ENCODE results near the gene CCDC188.

Gene CCDC188

DNA sequence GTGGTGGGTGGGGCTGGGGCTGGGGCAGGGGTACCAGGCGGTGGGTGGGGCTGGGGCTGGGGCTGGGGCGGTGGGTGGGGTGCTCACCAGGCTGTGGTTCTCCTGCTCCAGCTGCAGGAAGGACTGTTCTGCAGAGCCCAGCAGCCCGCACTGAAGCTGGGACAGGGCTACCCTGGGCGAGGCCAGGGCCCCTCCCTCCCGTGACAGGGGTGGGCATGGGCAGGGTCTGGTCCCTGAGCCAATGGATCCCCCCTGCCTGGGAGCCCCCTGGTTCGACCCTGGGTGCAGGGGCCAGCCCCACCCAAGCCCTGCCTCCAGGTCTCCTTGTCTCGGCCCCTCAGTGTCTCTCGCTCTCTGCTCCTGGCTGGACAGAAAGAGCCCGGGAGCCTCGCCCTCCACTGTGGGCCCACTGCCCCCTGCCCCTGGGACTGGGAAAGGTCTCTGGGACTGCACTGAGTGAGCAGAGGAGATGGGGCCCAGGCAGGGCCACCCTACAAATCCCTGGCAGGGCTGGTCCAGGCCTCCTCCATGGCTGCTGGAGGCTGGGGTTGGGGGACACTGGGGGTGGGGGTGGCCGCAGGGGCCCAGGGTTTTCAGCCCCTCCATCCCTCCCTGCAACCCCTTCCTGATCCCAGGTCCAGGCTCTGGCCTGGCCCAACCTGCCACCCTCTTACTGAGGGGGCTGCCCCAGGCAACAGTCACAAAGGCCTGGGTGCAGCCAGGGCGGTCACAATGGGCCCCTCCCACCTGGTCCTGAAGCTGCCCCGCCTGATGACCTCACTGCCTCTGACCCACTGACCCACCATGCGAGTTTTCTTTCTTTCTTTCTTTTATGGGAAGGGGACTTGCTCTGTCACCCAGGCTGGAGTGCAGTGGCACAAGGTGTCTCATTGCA is at the start of gene CCDC188:
Gene CCDC188, minus strand, starts transcription at position 675 of the 895 bp plus-strand sequence. Its CDS starts 69 bp downstream, at position 606.
- no peak for DNase-seq

DNA sequence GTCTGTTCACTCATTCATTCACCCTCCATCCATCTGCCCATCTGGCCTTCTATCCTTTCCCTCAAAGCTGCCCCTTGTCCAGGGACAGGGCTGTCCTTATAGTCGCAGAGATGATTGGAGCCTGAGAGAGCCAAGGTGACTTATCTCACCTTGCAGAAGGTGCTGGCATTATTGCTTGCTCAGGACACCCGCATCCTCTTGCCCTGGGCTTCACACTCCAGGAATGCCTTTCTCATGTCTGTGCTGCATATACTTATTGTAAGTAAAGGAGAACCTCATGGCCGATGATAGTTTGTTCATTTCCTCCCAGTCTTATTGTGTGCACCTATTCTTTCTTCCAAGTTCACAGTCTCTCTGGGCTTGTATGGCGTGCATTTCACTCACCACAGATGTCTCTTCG is 49.1 kb upstream of the CCDC188 start:
- DNase-seq = no peak

DNA sequence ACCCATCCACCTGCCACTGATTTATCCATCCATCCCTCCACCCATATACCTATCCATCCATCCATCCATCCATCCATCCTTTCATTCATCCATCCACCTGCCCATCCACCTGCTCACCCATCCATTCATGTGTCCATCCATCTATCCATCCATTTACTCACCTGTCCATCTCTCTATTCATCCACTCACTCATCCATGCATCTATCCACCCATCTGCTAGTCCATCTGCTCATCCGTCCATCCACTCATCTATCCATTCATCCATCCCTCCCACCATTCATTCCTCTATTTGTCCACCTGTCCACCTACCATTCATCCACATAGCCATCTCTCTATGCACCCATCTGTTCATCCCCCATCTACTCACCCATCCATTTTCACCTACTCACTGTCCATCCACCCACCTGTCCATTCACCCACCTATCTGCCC is 48.6 kb upstream of the CCDC188 start:
- DNase-seq = no peak

DNA sequence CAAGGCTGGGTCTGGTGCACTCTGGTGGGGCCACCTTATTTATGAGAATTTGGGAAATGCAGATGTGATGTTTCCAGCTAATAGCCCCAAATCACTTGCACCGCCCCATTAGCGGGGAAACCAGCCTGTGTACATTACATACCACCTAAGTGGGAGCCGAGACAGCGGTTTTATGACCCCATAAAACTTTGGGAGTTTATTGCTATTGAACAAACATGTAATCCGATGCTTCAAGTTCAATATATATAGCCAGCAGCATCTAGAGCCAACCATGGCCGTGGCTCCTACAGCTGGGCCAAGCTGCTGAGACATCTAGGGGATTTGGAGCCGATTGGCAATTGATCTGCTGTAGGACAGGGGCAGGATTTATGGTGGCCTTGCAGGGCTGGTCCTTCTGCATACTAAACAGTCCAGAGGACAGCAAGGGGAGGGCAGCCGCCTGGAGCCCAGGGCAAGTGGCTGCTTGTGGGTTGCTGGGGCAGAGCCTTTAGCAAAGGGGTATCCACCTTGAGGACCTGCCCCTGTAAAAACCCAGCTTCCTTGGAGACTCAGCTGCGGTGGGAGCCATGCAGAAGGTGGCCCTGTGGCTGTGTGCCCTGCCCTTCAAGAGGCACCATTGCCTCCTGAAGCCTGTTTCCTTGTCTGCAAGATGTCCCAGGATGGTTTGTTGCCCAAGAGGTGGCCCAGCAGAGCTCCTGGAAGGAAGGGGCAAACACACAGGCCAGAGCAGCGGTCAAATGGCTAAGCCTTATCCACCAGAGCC is 47.9 kb upstream of the CCDC188 start:
- DNase-seq = no peak

DNA sequence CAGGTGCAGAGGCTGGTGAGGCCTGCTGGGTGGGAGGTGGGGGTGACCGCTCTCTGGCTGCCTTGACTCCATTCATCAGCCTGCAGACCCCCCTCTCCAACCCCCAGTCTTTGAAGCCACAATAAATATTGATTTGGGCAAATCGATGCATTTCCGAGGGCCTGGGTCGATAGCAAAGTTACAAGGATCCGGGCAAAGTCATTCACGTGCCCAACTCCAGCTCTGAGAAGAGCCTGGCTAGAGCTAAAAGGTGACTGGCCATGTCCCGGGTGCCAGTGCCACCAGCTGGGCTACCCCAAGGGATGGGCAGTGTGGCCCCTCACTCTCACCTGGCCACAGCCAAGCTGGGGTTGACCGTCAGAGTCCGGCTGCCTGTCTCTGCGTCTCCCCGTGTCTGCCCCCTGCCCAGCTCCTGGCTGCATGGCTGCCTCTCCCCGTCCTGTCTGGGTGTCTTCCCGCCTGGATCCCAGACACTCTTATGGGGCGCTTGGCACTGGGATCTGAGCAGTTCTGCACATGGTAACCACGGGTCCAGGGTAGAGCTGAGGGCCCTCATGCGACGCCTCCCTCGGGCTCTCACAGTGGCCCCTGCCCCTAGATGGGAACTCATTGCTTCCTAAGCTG is 46.7 kb upstream of the CCDC188 start:
- DNase-seq = no peak

DNA sequence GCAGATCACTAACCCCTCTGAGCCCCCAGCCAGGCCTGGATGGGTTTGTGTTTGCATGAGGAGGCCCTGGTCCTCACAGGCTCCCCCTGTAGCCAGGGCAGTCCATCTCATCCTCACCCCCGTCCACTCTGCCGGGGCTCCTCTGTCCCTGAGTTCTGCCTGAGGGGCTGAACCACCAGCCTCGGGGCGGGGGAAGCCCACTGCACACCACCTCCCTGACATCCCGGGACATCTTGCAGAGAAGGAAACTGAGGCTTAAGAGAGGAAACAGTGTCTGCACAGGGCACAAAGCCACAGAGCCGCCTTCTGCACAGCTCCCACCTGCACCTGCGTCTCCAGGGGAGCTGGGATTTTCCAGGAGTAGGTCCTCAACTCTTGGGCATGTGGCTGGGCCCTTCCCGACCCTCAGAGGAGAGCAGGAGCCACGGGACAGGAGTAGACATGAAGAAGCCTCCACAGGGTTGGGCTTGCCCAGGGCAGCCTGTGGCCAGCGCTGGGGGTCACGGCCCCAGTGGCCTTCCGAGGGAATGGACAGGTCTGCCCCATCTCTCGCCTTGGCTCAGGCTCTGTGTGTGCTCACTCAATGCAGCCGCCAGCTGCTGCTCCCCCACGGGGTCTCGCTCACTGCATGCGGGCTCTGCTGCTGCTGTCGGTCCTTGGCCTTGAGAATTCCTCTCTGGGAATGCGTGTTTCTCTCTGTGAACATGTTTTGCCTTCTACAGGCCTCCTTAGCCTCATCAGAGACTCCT is 45.4 kb upstream of the CCDC188 start:
- no peak for DNase-seq

DNA sequence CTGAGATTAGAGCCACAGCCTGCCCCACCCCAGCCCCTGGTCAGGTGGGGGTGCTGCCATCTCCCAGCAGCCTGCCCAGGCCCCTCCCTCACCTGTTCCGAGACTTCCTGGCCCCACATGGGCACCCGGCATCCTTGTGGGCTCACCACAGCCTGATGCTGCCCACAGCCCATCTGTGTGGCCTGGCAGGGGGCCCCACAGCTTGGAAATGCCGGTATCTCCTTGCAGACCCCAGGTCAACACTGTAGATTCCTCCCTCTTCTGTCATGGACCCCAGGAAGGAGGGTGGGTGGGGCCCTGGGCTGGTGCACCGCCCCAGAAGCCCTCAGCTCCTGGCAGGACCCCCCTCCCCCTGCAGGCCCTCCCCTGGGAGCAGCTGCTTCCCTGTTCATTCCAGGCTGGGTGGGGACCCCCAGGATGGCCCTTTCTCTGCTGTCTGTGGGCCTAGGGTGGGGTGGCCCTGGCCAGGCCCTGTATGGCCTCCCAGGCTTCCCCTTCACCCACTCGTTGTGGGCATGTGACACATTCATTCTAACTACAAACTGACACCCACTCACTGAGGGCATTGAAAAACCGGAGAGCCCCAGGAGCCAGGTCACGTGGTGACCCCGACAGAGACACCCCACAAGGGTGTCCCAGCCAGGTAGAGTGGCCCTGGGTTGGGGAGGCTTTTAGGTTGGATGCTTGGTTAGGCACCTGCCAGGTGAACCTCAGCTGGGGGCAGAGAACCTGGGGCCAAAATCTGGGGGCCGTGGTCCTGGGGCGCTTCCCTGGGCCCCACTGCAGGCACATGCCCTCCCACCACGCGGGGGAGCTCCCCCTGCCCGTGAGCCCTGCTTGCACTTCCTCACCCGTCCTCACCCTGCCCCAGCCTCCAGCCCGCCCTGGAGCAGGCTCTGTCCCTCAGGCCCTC is 44.1 kb upstream of the CCDC188 start:
- no peak for DNase-seq

DNA sequence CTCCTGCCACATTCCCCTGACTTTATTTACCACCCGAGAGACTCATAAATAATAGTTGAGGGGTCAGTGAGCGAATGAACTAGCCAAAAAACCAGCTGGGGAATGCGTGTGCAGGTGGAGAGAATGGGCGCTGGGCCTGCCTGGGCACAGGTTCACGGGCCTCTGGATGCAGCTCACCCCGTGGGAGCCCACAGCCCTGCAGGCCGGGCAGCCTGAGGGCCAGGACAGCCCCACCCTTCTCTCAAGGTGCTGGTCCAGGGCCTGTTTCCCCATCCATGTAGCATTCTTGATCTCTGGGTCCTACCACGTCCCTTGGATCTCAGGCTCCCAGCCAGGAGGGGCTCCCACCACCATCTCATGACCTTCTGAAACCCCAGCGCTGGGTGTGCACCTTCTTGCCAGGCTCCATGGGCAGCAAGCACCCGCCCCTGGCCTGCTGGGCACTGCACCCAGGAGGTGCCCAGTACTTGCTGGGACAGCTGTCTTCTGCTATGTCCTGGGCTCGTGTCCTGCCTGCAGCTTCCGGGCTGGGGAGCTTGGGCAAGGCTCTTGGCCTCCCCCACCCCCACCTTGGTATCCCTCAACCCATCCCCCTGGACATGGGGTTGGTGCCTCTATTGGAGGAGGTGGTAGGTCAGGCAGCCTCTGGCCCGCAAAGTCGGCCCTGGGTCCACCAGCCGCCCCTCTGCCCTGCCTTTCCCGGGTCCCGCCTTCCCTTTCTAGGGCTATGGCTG is 43.1 kb upstream of the CCDC188 start:
- no peak for DNase-seq

DNA sequence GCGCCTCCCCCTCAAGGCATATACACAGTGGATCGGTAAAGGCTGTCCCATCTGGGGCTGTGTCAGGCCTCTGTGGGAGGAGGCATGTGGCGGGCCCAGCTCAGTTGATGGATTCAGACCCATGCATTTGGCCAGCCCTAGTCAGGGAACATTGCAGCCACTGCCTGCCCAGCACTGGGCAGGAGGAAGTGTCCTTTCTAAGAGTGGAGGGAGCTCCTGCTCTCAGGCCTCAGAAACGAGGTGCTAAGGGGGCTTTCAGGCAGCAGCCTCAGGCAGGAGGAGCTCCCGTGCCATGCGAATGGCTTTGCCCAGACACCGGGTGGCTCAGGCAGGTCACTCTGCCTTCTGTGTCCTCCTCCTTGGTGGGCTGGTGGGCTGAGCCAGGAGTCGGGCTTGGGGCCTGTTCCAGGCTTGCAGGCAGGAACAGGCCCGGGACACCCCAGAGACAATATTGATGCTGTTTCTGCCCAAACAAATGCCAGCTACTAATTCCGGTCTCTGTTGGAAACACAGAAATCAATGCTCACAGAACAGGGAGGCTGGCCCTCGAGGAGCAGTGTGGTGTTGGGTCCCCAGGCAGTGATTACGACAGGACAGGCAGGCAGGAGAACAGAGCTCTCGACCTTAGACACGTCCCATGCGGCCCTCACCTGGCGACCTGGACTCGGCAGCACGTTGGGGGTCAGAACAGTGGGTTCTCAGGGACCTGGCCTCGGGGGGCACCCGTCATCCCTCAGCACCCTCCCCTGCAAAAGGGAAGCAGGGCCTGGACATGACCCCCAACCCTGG is 42.3 kb upstream of the CCDC188 start:
- DNase-seq = no peak

DNA sequence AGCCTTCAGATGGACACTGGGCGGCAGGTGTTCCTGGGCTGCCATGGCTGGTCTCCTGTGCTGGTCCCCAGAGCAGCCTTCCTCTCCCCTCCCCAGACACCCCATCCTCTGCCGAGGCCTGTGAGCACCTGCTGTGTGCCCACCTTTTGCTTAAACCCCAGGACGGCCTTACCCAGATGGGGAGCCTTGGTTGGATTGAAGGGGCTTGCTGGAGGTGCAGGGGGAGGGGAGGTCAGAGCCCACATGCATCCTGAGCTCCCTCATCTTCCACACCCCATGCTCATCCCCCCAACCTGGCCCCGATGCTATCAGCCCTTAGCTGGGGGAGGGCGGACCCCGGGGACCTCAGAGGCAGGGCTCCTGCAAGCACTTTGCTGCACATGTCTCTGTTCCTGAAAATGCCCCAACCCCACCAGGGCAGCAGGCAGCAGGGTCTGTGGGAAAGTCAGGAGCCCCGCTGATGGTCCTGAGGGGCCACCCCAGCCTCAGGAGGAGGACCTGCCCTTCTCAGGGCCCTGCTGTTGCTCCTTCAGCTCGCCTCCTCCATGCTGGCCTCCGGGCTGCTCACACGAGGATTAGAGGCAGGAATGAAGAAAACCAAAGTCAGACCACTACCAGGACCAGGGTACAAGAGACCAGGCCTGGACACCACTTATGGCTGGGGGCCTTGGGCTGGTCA is 41.6 kb upstream of the CCDC188 start:
- DNase-seq = no peak

DNA sequence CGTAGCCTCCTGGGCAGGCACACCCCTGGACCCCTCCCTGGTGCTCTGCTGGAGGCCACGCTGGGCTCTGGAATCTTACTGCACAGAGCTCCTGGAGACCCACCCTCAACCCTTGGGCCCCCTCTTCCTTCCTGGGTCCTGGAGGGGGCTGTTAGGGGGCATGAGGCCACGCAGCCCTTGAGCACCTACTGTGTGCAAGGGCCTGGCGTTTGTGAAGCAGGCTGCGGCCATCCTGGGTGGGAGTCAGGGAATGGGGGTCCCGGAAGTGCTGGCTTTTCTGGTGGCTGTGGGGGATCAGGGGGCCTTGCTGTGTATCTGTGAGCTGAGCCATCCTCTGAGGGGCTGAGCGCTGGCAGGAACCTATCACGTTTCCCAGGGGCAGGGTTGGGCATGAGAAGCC is 40.9 kb upstream of the CCDC188 start:
- DNase-seq = no peak

DNA sequence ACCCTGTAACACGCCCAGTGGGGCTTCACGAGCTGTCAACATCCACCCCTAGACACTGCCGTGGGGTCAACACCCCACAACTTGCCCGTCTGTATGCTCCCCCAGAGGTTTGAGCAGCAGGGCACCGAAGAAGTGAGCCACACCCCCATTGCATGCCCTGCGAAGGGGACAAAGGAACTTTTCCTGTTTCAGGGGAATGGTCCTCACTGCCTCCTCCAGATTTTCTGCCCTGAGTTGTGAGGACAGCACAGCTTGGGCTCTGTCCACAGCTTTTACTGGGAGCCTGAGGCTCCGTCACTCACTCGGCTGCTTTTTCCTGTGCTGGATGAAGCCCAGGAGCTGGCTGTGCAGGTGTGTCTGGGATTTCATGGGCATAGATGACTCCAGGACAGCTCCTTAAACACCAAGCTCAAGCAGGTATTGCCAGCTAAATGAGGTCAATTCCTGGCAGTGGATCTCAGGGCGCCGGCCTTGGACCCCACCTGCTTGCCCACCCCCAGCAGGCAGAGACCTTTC is 40.2 kb upstream of the CCDC188 start:
- no peak for DNase-seq

DNA sequence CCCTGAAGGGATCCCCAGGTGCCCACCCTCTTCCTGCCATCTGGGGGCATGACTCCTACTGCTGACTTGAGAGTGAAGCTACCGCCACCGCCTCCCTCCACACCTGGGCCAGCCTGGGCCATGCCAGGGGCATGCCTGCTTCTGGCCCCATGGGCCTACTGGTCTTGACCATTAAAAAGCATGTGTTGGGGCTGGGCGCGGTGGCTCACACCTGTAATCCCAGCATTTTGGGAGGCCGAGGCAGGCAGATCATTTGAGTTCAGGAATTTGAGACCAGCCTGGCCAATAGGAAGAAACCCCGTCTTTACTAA is 37.7 kb upstream of the CCDC188 start:
- no peak for DNase-seq

DNA sequence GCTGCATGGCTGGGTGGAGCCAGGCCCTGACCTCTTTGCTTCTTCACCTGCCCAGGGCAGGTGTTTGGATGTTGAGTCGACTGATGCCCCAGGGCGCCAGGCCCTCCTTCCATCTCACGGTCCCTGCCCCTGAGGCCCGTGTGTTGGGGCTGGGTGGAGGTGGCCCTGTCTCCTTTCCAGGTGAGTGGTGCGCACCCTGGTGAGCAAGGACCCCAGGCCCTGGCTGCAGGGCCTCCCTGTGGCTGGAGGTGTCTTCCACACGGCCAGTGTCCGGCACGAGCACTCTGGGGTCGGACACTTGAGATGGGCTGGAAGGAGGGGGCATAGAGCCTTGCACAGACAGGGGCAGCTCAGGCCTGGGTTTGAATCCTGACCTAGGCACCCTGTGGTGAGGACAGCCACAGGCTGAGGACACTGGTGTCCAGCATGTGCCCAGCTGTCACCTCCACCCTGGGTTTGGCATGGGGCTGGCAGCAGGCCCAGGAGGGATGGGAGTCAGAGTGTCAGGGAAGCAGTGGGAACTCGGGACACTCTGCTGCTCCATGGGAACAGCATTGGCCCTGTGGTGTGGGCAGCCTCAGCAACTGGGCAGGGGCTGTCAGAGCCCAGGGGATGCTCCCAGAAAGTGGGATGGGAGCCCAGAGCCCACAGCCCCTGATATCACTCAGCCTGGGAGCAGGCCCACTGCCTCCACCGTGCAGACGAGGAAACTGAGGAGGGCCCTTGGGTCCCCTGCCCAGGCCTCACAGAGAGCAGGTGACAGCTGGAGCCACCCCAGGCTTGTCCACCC is 37.1 kb upstream of the CCDC188 start:
- DNase-seq = no peak

DNA sequence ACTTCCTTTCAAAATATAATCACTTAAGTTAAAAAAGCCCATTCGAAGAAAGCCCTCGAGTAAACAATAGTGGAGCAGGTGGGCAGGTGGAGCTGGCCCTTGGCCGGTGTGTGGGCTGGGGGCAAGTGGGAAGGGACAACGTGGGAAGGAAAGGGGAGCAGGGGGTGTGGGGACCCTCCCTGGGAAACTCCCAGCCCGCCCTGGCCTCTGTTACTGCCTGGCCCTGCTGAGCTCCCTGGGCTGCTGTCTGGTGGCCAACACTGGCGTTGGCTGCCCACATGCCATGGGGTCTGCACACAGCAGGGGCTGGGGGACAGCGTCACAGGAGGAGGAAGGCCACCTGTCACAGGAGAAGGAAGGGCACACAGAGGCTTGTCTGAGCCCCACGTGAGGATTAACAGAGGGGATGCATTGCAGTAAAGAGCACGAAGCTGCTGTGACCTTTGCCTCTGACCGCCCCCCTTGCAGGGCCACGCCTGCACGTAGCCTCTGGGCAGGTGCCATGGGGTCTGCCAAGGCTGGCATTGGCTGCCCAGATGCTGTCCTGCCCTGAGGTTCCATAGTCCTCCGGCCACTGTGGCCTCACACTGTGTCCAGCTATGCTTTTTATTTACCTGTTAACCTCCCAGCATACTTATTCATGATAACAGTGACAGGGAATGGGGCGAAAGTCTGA is 36.2 kb upstream of the CCDC188 start:
- no peak for DNase-seq

DNA sequence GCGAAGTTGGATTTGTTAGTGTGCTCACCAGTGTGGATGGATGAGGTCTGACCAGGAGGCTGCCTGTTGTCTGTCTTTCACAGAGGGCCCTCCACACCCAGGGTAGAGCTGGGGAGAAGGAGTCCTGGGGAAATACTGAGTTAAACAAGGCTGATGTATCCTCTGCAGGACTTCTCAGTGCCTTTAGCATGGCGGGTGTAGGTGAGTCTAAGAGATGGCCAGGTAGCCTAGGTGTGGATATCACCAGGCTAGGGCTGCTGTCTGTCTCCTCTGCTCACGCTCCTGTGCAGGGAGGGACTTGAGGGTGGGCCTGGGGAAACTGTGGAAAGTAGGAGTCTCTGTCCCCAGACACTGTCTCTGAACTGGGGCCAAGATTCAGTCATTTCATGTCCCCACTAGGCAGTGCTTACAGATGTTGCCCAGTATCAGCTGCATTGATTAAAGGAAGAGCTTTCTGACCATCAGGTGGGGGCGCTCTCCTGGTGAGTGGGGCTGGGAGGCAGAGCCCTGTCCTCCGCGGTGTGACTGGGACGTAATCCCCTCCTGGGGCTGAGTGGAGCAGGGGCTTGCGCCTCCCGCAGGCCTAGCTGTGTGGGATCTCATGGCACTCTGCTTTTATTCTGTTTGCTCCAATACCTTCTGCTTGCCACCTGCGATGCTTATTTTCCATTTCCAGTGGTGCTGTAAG is 35.5 kb upstream of the CCDC188 start:
- no peak for DNase-seq

DNA sequence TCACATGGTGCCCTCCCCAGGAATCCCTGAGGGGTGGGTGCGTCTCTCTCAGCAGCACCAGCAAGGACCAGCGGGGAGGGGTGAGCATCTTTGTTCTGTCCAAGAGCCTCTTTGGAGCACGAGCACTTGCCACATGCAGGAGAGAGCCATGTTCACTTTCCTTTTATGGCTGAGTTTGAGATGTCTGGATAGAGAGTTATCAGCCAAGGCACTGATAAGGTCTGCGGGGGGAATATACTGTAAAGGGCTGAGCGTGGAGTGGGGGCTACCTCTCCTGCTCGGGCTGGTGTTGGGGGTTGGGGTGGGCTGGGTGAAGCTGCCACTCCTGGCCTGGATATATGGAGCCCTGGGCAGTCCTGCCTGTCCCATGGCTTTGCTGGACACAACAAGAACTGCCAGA is 34.9 kb upstream of the CCDC188 start:
- no peak for DNase-seq
